ENCODE results near the gene MAPK12. TPM values are rescaled to one million over a fixed set of nuclear protein-coding genes. Genes with fewer than 3 reads are reported as not detected.

MAPK12 gene
- total and polyA plus RNA-seq, 2 donors (not counting 3 experiments of a cell fraction or from before 2014, with no cell fraction given), result 72.3 to 86.8 TPM

GRCh38 chr22:50216055-50216683, 45.3 kb downstream of the MAPK12 start:
- intact Hi-C loops (cut with micrococcal nuclease) (no loop called here), dilution Hi-C loops (cut with MboI; ENCODE audit: extremely low pct_ligation_motif_present, low sequenced_read_pairs) (no loop called here)
- FAIRE-seq (no peak), DNase-seq (ENCODE audit: low read depth, low spot score) (no peak)
- TF ChIP-seq EZH2 (IDR thresholded peaks at IDR 0.05; ENCODE audit: borderline replicate concordance, low read depth, low read length, severe bottlenecking), result no peak
- no peak for TF ChIP-seq POLR2AphosphoS5 (IDR thresholded peaks at IDR 0.05; ENCODE audit: insufficient read depth, low read depth, low read length)
- no peak for TF ChIP-seq GATA2 (IDR thresholded peaks at IDR 0.05; ENCODE audit: insufficient read depth, insufficient read length, low read depth, low read length)
- no peak for TF ChIP-seq CTCF (IDR thresholded peaks at IDR 0.05; ENCODE audit: extremely low read depth in 1 of 2, insufficient read depth in 1 of 2, low read depth in 1 of 2, low read length in 2 of 2)
- no peak for TF ChIP-seq MAX (IDR thresholded peaks at IDR 0.05; ENCODE audit: insufficient read depth, insufficient read length)
- Histone ChIP-seq H3K9me1 (replicated peaks; ENCODE audit: control insufficient read depth, extremely low read depth, insufficient read depth, low read length) (no peaks in the 10 kb centered on the region), H3K9ac (replicated peaks; ENCODE audit: extremely low read depth, insufficient read depth, low read length) (no peak overlapping the region), H3K4me1 (ENCODE audit: control insufficient read depth, extremely low read depth, insufficient read depth, low read length) (no peaks in the 10 kb centered on the region), H2AFZ (ENCODE audit: low read depth, low read length) (no peak overlapping the region), H4K20me1 (replicated peaks; ENCODE audit: control insufficient read depth, extremely low read depth, insufficient read depth, low read length) (no peaks in the 10 kb centered on the region), H3K79me2 (ENCODE audit: control insufficient read depth, insufficient read depth, low read length) (peaks cover 21% of the 10 kb centered on the region), H3K4me2 (ENCODE audit: insufficient read depth, low read length) (no peak overlapping the region), H3K4me3 (replicated peaks in 1 of 3; ENCODE audit: insufficient read depth in 1 of 3, low read depth in 1 of 3, low read length in 3 of 3) (no peak overlapping the region), H3K9me3 (replicated peaks; ENCODE audit: control insufficient read depth, insufficient read depth, low read length) (no peaks in the 10 kb centered on the region), H3K27me3 (ENCODE audit: control insufficient read depth in 2 of 2, insufficient read depth in 2 of 2, low read length in 2 of 2) (no peaks in the 10 kb centered on the region), H3K27ac (ENCODE audit: insufficient read depth, low read depth, low read length) (no peak overlapping the region), H3K36me3 (ENCODE audit: control insufficient read depth in 2 of 2, extremely low read depth in 1 of 2, insufficient read depth in 2 of 2, low read length in 2 of 2) (peaks cover 28 to 55% of the 10 kb centered on the region in 2 experiments)
- ChIA-PET CTCF (interaction anchor here (2.1 kb wide), 1 partner anchor 9 kb away, joined by 5 read pairs; no protein-coding TSS in a partner anchor), POLR2A (interaction anchor here (0.7 kb wide), 1 partner anchor 446 kb away, joined by 9 read pairs; no protein-coding TSS in a partner anchor)
- no TSS peak for BruUV-seq (replicated peaks)

Data from endothelial cell of umbilical vein (primary cell).